Upper lobe of left lung (tissue), 4 donors: Measurements from ENCODE around the gene ASIC4.

ENCODE experiments used
- EP300 ChIP-seq, 4 donors: sonication (generic); formaldehyde crosslinking; IDR thresholded peaks; one replicate each; pipeline ENCODE4 v1.5.1; 2017; ENCODE audit warnings: antibody characterized with exemption in 4 of 4, control low read depth in 2 of 4
- POLR2A ChIP-seq, 4 donors: fragments of 450-650 bp; IDR thresholded peaks; one replicate each; pipeline ENCODE4 v1.5.1; 2016 to 2017; ENCODE audit warnings: antibody characterized with exemption in 4 of 4, mild to moderate bottlenecking in 2 of 4
- POLR2AphosphoS5 ChIP-seq, 2 donors: sonication (generic); formaldehyde crosslinking; IDR thresholded peaks; one replicate each; pipeline ENCODE4 v1.5.1; 2017; ENCODE audit warnings: antibody characterized with exemption in 2 of 2
- TF ChIP-seq, protein P1 (sequence below), 6 experiments: fragments of 450-650 bp in 4 of 6; fragments of 200-600 bp in 2 of 6; sonication (generic) in 2 of 6; IDR thresholded peaks; one replicate each; pipeline ENCODE4 v1.5.1; 2016 to 2019; ENCODE audit warnings: antibody characterized with exemption in 6 of 6

DNA sequence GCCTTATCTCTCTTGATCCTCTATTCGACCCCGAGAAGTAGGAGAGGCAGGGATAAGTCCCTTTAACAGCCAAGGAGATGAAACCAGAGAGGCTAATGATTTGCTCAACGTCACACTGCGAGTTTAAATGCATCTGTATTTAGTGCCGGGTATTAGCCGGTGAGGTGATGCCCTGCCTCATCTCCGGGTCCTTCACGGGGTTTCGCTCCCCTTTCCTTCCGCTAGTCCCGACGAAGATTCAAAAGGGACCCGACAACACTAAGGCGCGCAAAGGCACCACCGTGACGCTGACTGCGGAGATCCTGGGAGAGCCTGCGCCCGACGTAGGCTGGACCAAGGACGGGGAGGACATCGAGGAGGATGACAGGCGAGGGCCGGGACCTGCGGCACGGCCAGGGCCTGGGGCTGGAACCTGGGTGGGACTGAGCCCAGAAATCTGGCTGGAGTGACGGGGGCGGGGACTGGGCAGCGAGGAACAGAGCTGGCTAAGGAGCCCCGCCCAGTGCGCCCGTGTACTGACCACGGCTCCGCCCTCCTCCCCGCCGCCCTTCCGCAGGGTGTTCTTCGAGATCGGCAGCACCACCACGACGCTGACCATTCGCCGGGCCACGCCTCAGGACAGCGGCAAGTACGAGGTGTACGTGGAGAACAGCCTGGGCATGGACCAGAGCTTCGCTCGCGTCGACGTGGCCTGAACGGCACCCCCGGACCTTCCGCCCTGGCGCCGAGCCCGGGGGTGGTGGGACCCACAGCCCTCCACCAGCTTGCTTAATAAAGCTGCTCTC is 16.6 kb upstream of the ASIC4 start:
- TF ChIP-seq, protein P1, sequence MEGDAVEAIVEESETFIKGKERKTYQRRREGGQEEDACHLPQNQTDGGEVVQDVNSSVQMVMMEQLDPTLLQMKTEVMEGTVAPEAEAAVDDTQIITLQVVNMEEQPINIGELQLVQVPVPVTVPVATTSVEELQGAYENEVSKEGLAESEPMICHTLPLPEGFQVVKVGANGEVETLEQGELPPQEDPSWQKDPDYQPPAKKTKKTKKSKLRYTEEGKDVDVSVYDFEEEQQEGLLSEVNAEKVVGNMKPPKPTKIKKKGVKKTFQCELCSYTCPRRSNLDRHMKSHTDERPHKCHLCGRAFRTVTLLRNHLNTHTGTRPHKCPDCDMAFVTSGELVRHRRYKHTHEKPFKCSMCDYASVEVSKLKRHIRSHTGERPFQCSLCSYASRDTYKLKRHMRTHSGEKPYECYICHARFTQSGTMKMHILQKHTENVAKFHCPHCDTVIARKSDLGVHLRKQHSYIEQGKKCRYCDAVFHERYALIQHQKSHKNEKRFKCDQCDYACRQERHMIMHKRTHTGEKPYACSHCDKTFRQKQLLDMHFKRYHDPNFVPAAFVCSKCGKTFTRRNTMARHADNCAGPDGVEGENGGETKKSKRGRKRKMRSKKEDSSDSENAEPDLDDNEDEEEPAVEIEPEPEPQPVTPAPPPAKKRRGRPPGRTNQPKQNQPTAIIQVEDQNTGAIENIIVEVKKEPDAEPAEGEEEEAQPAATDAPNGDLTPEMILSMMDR (IDR thresholded peaks at IDR 0.05) = no peak
- TF ChIP-seq POLR2AphosphoS5 (IDR thresholded peaks at IDR 0.05) = peak; percentile 85 to 95
- peak; percentile 5 to 77 (median 63) for TF ChIP-seq POLR2A (IDR thresholded peaks at IDR 0.05)
- no peak for TF ChIP-seq EP300 (IDR thresholded peaks at IDR 0.05)
